ELF-1 (cell line): ENCODE measurements around the gene QPRT.
A peak's percentile ranks its signal among the peaks of the same experiment; 100 is the strongest.
"Not testable (repeated sequence)": the region's sequence is repeated elsewhere in the genome, so short reads cannot be mapped to it uniquely, and the experiment has no call there.

Experiments
- DNase-seq: peaks from one replicate; pipeline ENCODE4 v3.0.0-alpha.2; 2016; ENCODE audit warnings: low read depth, low spot score

Gene QPRT

DNA sequence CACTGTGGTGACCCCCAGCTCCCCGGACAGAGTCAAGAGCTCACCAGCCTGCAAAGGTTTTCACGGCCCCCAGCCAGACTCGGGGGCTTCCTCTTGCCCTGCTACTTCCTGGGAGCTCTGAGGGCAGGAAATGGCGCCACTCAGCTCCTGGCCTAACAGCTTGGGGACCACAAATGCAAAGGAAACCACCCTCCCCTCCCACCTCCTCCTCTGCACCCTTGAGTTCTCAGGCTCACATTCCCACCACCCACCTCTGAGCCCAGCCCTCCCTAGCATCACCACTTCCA lies 16.3 kb upstream of the QPRT start:
- no peak for DNase-seq

DNA sequence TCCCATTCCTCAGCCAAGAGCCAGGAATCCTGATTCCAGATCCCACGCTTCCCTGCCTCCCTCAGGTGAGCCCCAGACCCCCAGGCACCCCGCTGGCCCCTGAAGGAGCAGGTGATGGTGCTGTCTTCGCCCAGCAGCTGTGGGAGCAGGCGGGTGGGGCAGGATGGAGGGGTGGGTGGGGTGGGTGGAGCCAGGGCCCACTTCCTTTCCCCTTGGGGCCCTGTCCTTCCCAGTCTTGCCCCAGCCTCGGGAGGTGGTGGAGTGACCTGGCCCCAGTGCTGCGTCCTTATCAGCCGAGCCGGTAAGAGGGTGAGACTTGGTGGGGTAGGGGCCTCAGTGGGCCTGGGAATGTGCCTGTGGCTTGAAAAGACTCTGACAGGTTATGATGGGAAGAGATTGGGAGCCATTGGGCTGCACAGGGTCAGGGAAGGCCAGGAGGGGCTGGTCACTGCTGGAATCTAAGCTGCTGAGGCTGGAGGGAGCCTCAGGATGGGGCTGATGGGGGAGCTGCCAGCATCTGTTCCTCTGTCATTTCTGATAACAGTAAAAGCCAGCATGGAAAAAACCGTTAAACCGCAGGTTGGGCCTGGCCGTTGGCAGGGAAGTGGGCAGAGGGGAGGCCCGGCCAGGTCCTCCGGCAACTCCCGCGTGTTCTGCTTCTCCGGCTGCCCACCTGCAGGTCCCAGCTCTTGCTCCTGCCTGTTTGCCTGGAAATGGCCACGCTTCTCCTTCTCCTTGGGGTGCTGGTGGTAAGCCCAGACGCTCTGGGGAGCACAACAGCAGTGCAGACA lies 15.8 kb upstream of the QPRT start, which contains the start of gene SPN:
Gene SPN, plus strand, starts transcription at position 232 of the 791 bp plus-strand sequence. Its CDS starts 482 bp downstream, at position 714.
- DNase-seq, result no peak

DNA sequence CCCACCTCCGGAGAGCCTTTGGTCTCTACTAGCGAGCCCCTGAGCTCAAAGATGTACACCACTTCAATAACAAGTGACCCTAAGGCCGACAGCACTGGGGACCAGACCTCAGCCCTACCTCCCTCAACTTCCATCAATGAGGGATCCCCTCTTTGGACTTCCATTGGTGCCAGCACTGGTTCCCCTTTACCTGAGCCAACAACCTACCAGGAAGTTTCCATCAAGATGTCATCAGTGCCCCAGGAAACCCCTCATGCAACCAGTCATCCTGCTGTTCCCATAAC lies 15.2 kb upstream of the QPRT start:
- DNase-seq, result no peak

DNA sequence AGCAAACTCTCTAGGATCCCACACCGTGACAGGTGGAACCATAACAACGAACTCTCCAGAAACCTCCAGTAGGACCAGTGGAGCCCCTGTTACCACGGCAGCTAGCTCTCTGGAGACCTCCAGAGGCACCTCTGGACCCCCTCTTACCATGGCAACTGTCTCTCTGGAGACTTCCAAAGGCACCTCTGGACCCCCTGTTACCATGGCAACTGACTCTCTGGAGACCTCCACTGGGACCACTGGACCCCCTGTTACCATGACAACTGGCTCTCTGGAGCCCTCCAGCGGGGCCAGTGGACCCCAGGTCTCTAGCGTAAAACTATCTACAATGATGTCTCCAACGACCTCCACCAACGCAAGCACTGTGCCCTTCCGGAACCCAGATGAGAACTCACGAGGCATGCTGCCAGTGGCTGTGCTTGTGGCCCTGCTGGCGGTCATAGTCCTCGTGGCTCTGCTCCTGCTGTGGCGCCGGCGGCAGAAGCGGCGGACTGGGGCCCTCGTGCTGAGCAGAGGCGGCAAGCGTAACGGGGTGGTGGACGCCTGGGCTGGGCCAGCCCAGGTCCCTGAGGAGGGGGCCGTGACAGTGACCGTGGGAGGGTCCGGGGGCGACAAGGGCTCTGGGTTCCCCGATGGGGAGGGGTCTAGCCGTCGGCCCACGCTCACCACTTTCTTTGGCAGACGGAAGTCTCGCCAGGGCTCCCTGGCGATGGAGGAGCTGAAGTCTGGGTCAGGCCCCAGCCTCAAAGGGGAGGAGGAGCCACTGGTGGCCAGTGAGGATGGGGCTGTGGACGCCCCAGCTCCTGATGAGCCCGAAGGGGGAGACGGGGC lies 14.7 kb upstream of the QPRT start:
- DNase-seq, result no peak

GRCh38 chr16:29665294-29666077 lies 13.5 kb upstream of the QPRT start:
- DNase-seq, result no peak

- not testable (repeated sequence) for DNase-seq
These were observed 11.7 kb upstream of the QPRT start for GRCh38 chr16:29667322-29667610.

DNA sequence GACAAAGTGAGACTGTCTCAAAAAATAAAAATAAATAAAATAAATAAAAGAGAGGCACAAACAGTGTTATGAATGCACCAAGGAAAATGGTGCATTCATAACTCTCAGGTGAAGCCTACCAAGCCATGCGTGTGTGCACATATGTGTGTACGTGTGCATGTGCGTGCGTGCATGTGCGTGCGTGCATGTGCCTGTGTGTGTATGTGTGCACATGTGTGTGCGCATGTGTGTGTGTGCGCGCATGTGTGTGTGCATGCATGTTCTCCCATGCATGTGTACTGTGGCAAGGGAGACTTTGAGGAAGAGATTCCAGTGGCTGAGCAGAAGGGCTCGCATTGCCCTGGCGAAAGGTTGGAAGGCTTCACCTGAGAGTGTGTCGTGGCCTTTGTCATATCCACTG lies 11.2 kb upstream of the QPRT start:
- DNase-seq, result no peak

GRCh38 chr16:29668267-29668666 lies 10.7 kb upstream of the QPRT start:
- no peak for DNase-seq

- DNase-seq, result no peak
These were observed 5.5 kb upstream of the QPRT start for GRCh38 chr16:29673501-29673900.

DNA sequence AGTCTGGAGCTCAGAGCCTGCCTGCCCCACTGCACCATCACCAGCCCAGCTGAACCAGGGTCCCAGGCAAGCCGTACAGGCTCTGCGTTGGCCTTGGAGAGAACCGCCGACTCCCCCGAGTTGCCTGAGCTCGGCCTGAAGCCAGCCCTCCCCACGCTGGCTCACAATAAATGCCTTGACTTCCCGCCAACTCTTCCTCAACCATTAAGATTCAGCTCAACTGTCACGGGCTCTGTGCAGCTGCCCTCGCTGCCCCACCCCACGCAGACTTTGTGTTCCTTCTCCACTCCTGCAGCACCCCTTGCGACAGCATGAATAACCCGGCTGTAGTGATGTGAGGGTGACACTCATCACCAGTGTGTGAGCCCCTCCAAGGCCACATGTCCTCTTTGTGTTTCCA lies 4.8 kb upstream of the QPRT start:
- no peak for DNase-seq

DNA sequence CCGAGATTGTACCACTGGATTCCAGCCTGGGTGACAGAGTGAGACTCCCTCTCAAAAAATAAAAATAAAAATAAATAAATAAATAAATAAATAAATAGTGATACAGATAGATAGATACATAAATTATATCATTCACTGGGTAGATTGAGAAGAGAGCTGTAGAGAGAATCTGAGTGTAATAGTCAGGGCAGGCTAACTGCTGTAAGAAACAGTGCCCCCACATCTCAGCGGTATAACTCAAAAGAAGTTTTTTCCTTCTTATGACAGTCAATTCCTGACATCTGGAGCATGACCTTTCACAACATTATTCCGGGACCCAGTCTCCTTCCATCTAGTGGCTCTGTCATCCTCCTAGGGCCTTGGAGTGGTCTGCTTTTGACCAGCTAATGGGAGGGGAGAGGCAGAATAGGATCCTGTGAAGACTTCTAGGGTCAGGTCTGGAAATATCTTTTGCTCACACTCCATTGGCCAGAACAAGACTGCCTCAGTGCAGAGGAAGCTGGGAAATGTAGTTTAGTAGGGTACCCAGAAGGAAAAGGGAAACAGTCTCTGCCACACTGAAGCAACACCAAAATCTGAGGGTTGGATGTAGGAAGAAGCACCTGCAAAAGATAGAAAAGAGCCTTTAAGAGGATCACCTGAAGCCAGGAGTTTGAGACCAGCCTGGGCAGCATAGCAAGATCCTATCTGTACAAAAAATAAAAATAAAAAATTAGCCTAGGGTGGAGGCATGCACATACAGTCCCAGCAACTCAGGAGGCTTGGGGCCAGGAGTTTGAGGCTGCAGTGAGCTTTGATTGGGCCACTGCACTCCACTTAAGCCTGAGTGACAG lies 3.0 kb upstream of the QPRT start:
- peak; percentile 75 for DNase-seq

GRCh38 chr16:29676989-29677785 lies 1.8 kb upstream of the QPRT start:
- no peak for DNase-seq

DNA sequence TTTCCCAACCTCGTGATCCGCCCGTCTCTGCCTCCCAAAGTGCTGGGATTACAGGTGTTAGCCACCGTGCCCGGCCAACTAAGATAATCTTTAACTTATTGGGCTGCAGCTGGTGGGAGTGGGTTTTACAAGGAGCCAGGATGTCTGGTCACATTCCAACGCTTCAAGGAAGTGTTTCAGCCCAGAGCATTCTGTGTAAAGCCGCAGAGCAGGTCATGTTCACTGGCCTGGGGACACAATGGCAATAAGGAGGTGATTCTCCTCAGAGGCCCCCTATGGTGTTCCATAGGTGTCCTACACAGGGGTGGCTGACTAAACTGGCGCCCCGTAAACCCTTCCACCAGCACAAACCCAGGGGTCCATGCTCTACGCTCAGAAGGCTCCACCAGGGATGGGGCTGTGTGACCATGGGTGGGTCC lies 1.2 kb downstream of the QPRT start:
- peak; percentile 83 for DNase-seq

- no peak for DNase-seq
These were observed 4.6 kb downstream of the QPRT start for GRCh38 chr16:29683543-29684090.

GRCh38 chr16:29684679-29685078 lies 5.7 kb downstream of the QPRT start:
- no peak for DNase-seq

- peak; percentile 19 for DNase-seq
These were observed 7.9 kb downstream of the QPRT start for GRCh38 chr16:29686740-29687332.

DNA sequence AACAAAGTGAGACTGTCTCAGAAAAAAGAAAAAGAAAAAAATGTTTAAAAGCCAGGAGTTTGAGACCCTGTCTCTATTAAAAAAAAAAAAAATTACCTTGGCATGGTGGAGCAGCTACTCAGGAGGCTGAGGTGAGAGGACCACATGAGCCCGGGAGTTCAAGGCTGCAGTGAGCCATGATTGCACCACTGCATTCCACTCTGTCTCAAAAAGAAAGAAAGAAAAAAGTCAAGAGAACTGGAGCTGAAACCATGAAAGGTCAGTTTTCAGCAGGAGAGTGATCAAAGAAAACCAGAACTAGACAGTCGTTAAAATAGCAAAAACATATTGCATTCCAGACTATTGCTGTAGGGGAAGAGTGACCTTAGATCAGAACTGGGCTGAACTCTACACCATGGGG lies 8.8 kb downstream of the QPRT start:
- no peak for DNase-seq

DNA sequence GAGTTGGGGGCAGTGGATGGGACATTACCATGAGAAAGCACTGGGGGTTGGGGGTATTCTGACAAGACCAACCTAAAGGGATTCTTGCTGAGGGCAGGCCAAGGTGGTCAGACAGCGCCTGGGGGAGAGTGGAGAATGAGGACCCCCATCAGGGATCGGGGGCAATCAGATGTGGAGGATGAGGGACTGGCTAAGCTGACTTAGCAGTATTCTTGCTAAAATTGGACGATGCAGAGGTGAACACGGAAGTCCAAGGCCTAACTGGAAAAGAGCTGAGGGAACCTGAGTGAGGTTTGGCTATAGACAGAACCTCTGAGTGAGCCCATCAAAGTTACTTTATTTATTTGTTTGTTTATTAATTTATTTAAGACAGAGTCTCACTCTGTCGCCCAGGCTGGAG lies 9.2 kb downstream of the QPRT start:
- DNase-seq, result peak; percentile 14

DNA sequence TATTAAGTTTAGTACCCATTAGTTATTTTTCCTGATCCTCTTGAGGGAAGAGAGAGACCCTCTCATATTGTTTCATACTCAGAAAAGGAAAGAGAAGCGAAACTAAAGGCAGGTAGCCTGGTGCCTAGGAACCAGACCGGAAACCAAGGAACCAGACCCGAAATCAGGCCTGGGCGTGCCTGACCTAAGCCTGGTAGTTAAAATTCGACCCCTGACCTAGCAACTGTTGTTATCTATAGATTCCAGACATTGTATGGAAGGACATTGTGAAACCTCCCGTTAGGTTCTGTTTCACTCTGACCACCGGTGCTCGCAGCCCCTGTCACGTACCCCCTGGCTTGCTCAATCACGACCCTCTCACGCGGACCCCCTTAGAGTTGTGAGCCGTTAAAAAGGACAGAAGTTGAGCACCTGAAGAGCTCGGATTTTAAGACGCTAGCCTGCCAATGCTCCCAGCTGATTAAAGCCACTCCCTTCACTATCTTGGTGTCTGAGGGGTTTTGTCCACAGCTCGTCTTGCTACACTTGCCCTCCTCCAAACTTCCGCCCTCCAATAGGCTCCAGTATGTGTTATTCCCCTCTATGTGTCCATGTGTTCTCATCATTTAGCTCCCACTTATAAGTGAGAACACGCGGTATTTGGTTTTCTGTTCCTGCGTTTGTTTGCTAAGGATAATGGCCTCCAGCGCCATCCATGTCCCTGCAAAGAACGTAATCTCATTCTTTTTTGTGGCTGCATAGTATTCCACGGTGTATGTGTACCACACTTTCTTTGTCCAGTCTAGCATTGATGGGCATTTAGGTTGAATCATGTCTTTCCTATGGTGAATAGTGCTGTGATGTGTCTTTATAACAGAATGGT lies 10.7 kb downstream of the QPRT start:
- DNase-seq, result peak; percentile 34
